Measurements from ENCODE around the gene ATP6V0C. TPM values are rescaled to one million over a fixed set of nuclear protein-coding genes. Genes with fewer than 3 reads are reported as not detected.
A peak's percentile ranks its signal among the peaks of the same experiment; 100 is the strongest.

The ATP6V0C gene
- polyA plus RNA-seq, 1 experiment: 32.9 TPM

DNA sequence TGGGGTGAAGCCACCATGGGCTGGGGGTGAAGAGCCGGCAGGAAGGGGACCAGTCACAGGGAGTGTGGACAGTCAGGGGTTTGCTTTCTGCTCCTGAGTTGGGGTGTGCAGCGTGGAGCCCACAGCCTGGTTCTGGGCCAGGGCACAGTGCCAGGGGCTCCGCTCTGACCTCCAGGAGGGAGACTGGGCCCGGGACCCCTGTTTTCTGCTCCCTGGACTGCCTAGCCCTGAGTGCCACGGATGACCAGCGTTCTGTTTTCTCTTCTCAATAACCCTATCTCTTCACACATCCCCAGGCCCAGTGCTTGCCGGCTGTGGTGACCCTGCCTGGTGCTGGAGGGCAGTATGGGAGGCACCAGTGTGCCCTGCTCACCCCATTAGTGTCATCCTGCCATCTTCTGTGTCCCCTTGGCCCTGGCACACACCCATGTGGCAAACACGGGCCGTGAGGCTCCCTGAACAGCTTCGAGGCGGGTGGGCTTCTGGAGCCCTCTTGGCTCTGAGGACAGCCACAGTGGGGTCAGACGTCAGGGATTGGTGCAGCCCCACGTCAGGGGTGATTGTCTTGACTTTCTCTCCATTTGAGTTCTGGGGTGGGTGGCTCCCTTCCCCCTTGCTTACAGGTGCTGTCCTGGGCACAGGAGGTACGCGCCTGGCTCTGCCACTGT is 16.3 kb downstream of the ATP6V0C start:
- Histone ChIP-seq H3K27me3 (ENCODE audit: control insufficient read depth, insufficient read depth, low read length) (no peaks in the 10 kb centered on the region), H3K36me3 (ENCODE audit: control insufficient read depth, insufficient read depth, low read length) (peaks cover 31% of the 10 kb centered on the region), H3K4me3 (ENCODE audit: low read depth, low read length) (no peak overlapping the region)
- no peak for TF ChIP-seq CTCF (IDR thresholded peaks at IDR 0.05; ENCODE audit: insufficient read depth, low read depth, low read length)
- DNase-seq (ENCODE audit: low read depth): no peak
- ChIA-PET POLR2A (no interaction called here), CTCF (interaction anchor here (1.0 kb wide), 1 partner anchor 8 kb away, joined by 3 read pairs; no protein-coding TSS in a partner anchor)

GRCh38 chr16:2530629-2531318 is 17.0 kb downstream of the ATP6V0C start:
- POLR2A ChIA-PET: no interaction called here
- CTCF ChIA-PET: interaction anchor here (1.0 to 1.1 kb wide), 3 partner anchors 9 to 11 kb away, joined by 3 read pairs; partner anchors contain the start of gene AMDHD2
- no peak overlapping the region for H3K4me3 ChIP-seq (ENCODE audit: low read depth, low read length)
- H3K27me3 ChIP-seq (ENCODE audit: control insufficient read depth, insufficient read depth, low read length): no peaks in the 10 kb centered on the region
- DNase-seq (ENCODE audit: low read depth): no peak
- TF ChIP-seq CTCF (IDR thresholded peaks at IDR 0.05; ENCODE audit: insufficient read depth, low read depth, low read length): no peak
- peaks cover 31% of the 10 kb centered on the region for H3K36me3 ChIP-seq (ENCODE audit: control insufficient read depth, insufficient read depth, low read length)

DNA sequence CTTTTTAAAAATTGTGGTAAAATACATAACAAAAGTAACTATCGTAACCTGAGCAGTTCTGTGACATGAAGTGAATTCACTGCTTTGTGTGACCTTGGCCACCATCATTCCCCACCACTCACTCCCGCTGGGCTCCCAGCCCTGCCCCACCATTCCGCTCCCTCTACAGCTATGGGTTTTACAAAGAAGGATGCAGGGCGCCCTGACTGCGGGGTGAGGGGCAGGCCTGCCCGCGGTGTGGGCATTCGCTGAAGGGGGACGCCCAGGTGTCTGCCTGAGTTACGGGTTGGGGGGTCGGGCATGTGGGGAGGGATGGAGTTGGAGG is 17.6 kb downstream of the ATP6V0C start, which contains the start of gene CEMP1:
Gene CEMP1 (minus strand): TSS at position 38 of the 325 bp plus-strand sequence. CDS start 335 bp downstream, outside the sequence.
- H3K27me3 ChIP-seq (ENCODE audit: control insufficient read depth, insufficient read depth, low read length): no peaks in the 10 kb centered on the region
- ChIA-PET POLR2A (no interaction called here), CTCF (interaction anchor here (1.0 to 1.7 kb wide), 3 partner anchors 9 to 30 kb away, joined by 3 to 4 read pairs (median 3); partner anchors contain the start of gene AMDHD2)
- H3K4me3 ChIP-seq (ENCODE audit: low read depth, low read length): peak within 1 kb of the TSS; percentile 57
- peaks cover 28% of the 10 kb centered on the region for H3K36me3 ChIP-seq (ENCODE audit: control insufficient read depth, insufficient read depth, low read length)
- TF ChIP-seq CTCF (IDR thresholded peaks at IDR 0.05; ENCODE audit: insufficient read depth, low read depth, low read length): no peak
- no peak for DNase-seq (ENCODE audit: low read depth)

- CTCF ChIA-PET: interaction anchor here (1.0 to 1.7 kb wide), 3 partner anchors 10 to 31 kb away, joined by 3 to 4 read pairs (median 3); partner anchors contain the start of gene AMDHD2
- H3K36me3 ChIP-seq (ENCODE audit: control insufficient read depth, insufficient read depth, low read length): peaks cover 26% of the 10 kb centered on the region
- H3K4me3 ChIP-seq (ENCODE audit: low read depth, low read length): peak overlapping the region; percentile 57
- no peak for TF ChIP-seq CTCF (IDR thresholded peaks at IDR 0.05; ENCODE audit: insufficient read depth, low read depth, low read length)
- DNase-seq (ENCODE audit: low read depth): peak; percentile 77
- POLR2A ChIA-PET: no interaction called here
- no peaks in the 10 kb centered on the region for H3K27me3 ChIP-seq (ENCODE audit: control insufficient read depth, insufficient read depth, low read length)
Observed at GRCh38 chr16:2531696-2532493, 18.1 kb downstream of the ATP6V0C start.

All from BJ (cell line).